Aorta (tissue), 5 donors: ENCODE results near the gene INSIG2. TPM values are rescaled to one million over a fixed set of nuclear protein-coding genes. Genes with fewer than 3 reads are reported as not detected.
A peak's percentile ranks its signal among the peaks of the same experiment; 100 is the strongest.
"Not testable (repeated sequence)": the region's sequence is repeated elsewhere in the genome, so short reads cannot be mapped to it uniquely, and the experiment has no call there.

ENCODE experiments used
- ATAC-seq: fragments of 200-7000 bp; cut with Tn5 transposase; one replicate; pipeline ENCODE4 v1.9.1; 2022; ENCODE audit warnings: moderate library complexity; ENCODE audit not compliant: low FRiP score
- DNase-seq, 2 donors: peaks; one replicate each; pipeline ENCODE4 v3.0.0-alpha.2; 2020
- H3K27ac ChIP-seq, 2 donors: one replicate each; pipeline ENCODE4 v1.5.1; 2013; ENCODE audit warnings: low read length in 2 of 2, mild to moderate bottlenecking in 2 of 2, moderate library complexity in 2 of 2, control low read depth in 1 of 2, inconsistent platforms in 1 of 2, low read depth in 1 of 2
- H3K27me3 ChIP-seq, 2 donors: one replicate each; pipeline ENCODE4 v1.6.1; 2013; ENCODE audit warnings: control low read depth in 1 of 2, low read length in 1 of 2, mild to moderate bottlenecking in 1 of 2, moderate library complexity in 1 of 2; ENCODE audit not compliant: insufficient read depth in 2 of 2, control insufficient read depth in 1 of 2
- H3K36me3 ChIP-seq, 2 donors: one replicate each; pipeline ENCODE4 v1.6.1; 2013; ENCODE audit warnings: control low read depth in 1 of 2, low read length in 1 of 2, mild to moderate bottlenecking in 1 of 2; ENCODE audit not compliant: insufficient read depth in 2 of 2, control insufficient read depth in 1 of 2
- H3K4me1 ChIP-seq, 2 donors: one replicate each; pipeline ENCODE4 v1.6.1; 2013; ENCODE audit warnings: low read length in 2 of 2, control low read depth in 1 of 2, mild to moderate bottlenecking in 1 of 2, moderate library complexity in 1 of 2; ENCODE audit not compliant: insufficient read depth in 2 of 2, control insufficient read depth in 1 of 2
- H3K4me3 ChIP-seq, 2 donors: one replicate each; pipeline ENCODE4 v1.5.1; 2013; ENCODE audit warnings: low read length in 2 of 2, control low read depth in 1 of 2, mild to moderate bottlenecking in 1 of 2
- H3K9me3 ChIP-seq: one replicate; pipeline ENCODE4 v1.6.1; 2013; ENCODE audit warnings: mild to moderate bottlenecking, low read length; ENCODE audit not compliant: control insufficient read depth
- WGBS, 2 donors: extraction: QIAGEN DNeasy Blood & Tissue Kit; methylation state at CpG; one replicate each; pipeline ENCODE4 v1.1.7; 2013; 5-methylcytosine and 5-hydroxymethylcytosine counted together
- intact Hi-C, 2 donors: fragments of 100-400 bp; cut with DNase I; formaldehyde crosslinking; loops; one replicate each; pipeline versions ENCODE4 v1.14.2 to v1.15.0; 2022
- polyA plus RNA-seq, 2 donors: library from polyadenylated mRNA; stranded (reverse); fragments of 200-250 nt; gene quantifications; one replicate each; pipeline ENCODE4 v1.2.3, GENCODE V29; 2013
- total RNA-seq, 2 donors: library from RNA; stranded (reverse); fragmentation: NEBNext Ultra II Directional; extraction: Animal tissue kit (Norgen Biotek cat#: 25700); gene quantifications; one replicate each; pipeline ENCODE4 v1.2.1, GENCODE V29; 2021
- donor health status: healthy with polysubstance abuse.
- donor health status: Bipolar disorder and iron deficiency.
- donor health status: DM: no; HTN: no; CAD: no.
- donor health status: DM: no; HTN: no; CAD: no.
- donor health status: DM: yes; HTN: yes; CAD: no.

INSIG2 gene
- total and polyA plus RNA-seq, 4 donors = 34.2 to 44.5 (median 39.2) TPM

DNA sequence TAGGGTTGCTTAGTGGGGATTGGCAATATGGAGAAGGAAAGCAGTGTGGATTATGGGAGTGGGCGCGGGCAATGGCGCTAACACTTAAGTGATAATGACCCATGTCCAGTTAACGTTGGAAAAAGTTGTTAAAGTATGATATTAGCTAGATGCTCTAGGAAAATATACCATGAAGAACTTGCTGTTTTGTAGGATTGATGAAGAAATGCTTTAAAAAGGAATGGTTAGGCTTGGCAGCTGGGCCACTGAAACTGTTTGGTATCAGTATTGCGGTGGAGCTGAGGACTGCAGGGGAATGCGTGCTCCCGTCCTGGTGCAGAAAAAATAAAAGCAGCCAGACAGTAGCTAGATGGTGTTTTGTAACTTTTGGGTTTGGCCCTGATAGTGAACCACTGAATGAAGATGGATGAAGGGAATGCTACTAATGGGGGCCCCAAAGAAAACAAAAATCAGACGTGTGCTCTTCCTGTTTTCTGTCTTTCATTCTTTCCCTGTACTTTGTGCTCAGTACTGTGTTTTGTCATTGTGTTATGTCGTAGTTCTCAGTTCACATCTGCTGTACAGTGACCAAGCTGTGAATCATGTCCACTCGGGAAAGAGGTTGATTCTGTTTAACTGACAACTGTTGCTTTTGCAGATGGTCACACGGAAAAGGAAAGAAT, 999 bp downstream of the INSIG2 start:
- peak; percentile 78 for ATAC-seq

GRCh38 chr2:118090387-118091139, 2.3 kb downstream of the INSIG2 start:
- 81 to 85% methylated on average over 5 of the region's 5 CpGs for WGBS, 2 donors
- DNase-seq = no peak
- no peaks in the 10 kb centered on the region for H3K27me3 ChIP-seq
- no peak overlapping the region for H3K4me3 ChIP-seq
- H3K4me1 ChIP-seq = peaks cover 0 to 9% of the 10 kb centered on the region in 2 donors
- H3K27ac ChIP-seq = no peak overlapping the region
- no peaks in the 10 kb centered on the region for H3K36me3 ChIP-seq
- ATAC-seq = no peak
- intact Hi-C loops = no loop called here
- no peaks in the 10 kb centered on the region for H3K9me3 ChIP-seq

More for the DNA sequence above, 999 bp downstream of the INSIG2 start:
- Histone ChIP-seq H3K27me3 (no peaks in the 10 kb centered on the region), H3K9me3 (no peaks in the 10 kb centered on the region), H3K4me3 (peak overlapping the region; percentile 62 to 77), H3K27ac (no peak overlapping the region), H3K36me3 (no peaks in the 10 kb centered on the region), H3K4me1 (peaks cover 0 to 4% of the 10 kb centered on the region in 2 donors)
- no peak for DNase-seq
- intact Hi-C loops = loop anchor here (1.0 to 10.0 kb wide), 3 partner anchors 34 to 97 kb away; no protein-coding TSS in a partner anchor
- WGBS, 2 donors = 3% methylated on average over 11 of the region's 11 CpGs

- Histone ChIP-seq H3K36me3 (no peaks in the 10 kb centered on the region), H3K4me1 (peaks cover 0 to 9% of the 10 kb centered on the region in 2 donors), H3K9me3 (no peaks in the 10 kb centered on the region), H3K27ac (no peak overlapping the region), H3K4me3 (no peak overlapping the region), H3K27me3 (no peaks in the 10 kb centered on the region)
- 79% methylated on average over 2 of the region's 2 CpGs for WGBS, 2 donors
- no peak for DNase-seq
- intact Hi-C loops = no loop called here
- ATAC-seq = no peak
These were observed 2.8 kb downstream of the INSIG2 start for GRCh38 chr2:118091140-118091478.

- H3K27ac ChIP-seq = no peak overlapping the region
- DNase-seq = no peak
- no peak overlapping the region for H3K4me3 ChIP-seq
- 0 to 3% methylated on average over 1 of the region's 1 CpG for WGBS, 2 donors
- intact Hi-C loops = no loop called here
- H3K27me3 ChIP-seq = no peaks in the 10 kb centered on the region
- H3K9me3 ChIP-seq = no peaks in the 10 kb centered on the region
- peaks cover 0 to 9% of the 10 kb centered on the region in 2 donors for H3K4me1 ChIP-seq
- no peaks in the 10 kb centered on the region for H3K36me3 ChIP-seq
- ATAC-seq = no peak
These were observed 3.4 kb downstream of the INSIG2 start for GRCh38 chr2:118091631-118092030.

DNA sequence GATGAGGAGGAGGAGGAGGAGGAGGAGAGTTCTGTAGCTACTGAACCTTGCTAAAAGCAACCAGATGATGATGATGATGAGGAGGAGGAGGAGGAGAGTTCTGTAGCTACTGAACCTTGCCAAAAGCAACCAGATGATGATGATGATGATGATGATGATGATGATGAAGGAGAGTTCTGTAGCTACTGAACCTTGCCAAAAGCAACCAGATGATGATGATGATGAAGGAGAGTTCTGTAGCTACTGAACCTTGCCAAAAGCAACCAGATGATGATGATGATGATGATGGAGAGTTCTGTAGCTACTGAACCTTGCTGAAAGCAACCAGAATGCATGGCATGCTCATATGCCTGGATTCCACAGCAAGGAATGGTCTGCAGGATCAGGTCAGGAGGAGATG, 5.8 kb downstream of the INSIG2 start:
- H3K27me3 ChIP-seq, H3K27ac ChIP-seq, ATAC-seq, DNase-seq, H3K4me1 ChIP-seq, intact Hi-C loops, H3K4me3 ChIP-seq, H3K36me3 ChIP-seq, H3K9me3 ChIP-seq: not testable (repeated sequence)

DNA sequence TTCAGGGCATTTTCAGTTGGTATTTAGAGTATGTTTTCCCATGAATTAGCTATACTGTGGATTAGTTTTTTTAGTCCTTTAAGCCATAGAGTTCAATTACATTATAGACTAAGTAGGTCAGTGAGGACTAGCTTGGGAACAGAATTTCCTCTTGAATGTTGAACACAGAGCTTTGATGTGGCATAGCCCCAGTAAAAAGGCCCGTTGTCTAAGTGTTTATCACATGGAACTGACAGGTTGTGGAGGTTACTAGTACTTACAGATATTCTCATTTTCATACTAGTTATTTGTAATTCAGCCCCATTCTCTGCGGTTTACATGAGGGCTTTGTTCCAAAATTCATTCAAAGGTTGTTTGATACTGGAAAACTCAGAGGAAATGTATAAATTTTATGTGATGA, 6.2 kb downstream of the INSIG2 start:
- H3K27ac ChIP-seq = no peak overlapping the region
- 65% methylated on average over 2 of the region's 2 CpGs for WGBS, 2 donors
- no peaks in the 10 kb centered on the region for H3K9me3 ChIP-seq
- H3K4me3 ChIP-seq = no peak overlapping the region
- DNase-seq = no peak
- ATAC-seq = no peak
- H3K27me3 ChIP-seq = no peaks in the 10 kb centered on the region
- peaks cover 0 to 9% of the 10 kb centered on the region in 2 donors for H3K4me1 ChIP-seq
- H3K36me3 ChIP-seq = peaks cover 2 to 3% of the 10 kb centered on the region in 2 donors
- intact Hi-C loops = no loop called here

- ATAC-seq = no peak
- intact Hi-C loops = no loop called here
- Histone ChIP-seq H3K9me3 (no peaks in the 10 kb centered on the region), H3K36me3 (peaks cover 2 to 6% of the 10 kb centered on the region in 2 donors), H3K27me3 (no peaks in the 10 kb centered on the region), H3K4me1 (peaks cover 0 to 9% of the 10 kb centered on the region in 2 donors), H3K27ac (no peak overlapping the region), H3K4me3 (no peak overlapping the region)
- no peak for DNase-seq
- WGBS, 2 donors = 80% methylated on average over 5 of the region's 5 CpGs
These were observed 7.3 kb downstream of the INSIG2 start for GRCh38 chr2:118095610-118096009.

DNA sequence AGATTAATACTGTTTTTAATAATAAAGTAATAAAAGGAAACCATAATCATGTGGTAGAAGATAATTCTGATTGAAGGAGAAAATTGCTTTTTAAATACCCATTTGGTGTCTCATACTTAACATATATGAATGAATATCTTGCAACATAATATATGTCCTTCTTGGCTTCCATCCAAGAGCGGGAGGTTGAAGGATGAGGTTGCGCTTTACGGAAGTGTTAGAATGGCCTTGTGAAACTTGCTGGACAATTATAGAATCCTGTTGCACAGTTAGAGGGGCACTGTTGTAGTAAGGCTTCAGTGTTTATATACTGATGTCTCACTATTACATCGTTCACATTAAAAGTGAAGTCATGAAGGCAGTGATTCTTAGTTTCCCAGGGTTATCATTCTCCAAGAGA, 9.4 kb downstream of the INSIG2 start:
- peaks cover 2 to 9% of the 10 kb centered on the region in 2 donors for H3K36me3 ChIP-seq
- H3K27me3 ChIP-seq = no peaks in the 10 kb centered on the region
- H3K4me3 ChIP-seq = no peak overlapping the region
- ATAC-seq (no peak), DNase-seq (no peak)
- intact Hi-C loops = no loop called here
- no peak overlapping the region for H3K27ac ChIP-seq
- H3K9me3 ChIP-seq = no peaks in the 10 kb centered on the region
- peaks cover 0 to 5% of the 10 kb centered on the region in 2 donors for H3K4me1 ChIP-seq
- 61 to 77% methylated on average over 4 of the region's 4 CpGs for WGBS, 2 donors
